ENCODE data around the gene SHPK.
A peak's percentile ranks its signal among the peaks of the same experiment; 100 is the strongest.

Gene SHPK

GRCh38 chr17:3672571-3672970 lies 36.5 kb upstream of the SHPK start:
- Histone ChIP-seq H3K27me3 (no peaks in the 10 kb centered on the region), H3K27ac (no peak overlapping the region), H3K4me3 (no peak overlapping the region), H3K4me1 (peaks cover 6 to 13% (median 10%) of the 10 kb centered on the region in 4 donors), H3K9me3 (no peaks in the 10 kb centered on the region), H3K36me3 (peaks cover 0 to 12% (median 0%) of the 10 kb centered on the region in 3 donors)
- no peak for TF ChIP-seq CTCF (IDR thresholded peaks at IDR 0.05)
- DNase-seq = no peak
- intact Hi-C loops (cut with DNase I; ENCODE audit: low total_unique reads) = no loop called here

GRCh38 chr17:3669548-3669947 lies 33.5 kb upstream of the SHPK start:
- no peak for TF ChIP-seq CTCF (IDR thresholded peaks at IDR 0.05)
- Histone ChIP-seq H3K4me3 (peak overlapping the region; percentile 92 to 98), H3K27ac (peak overlapping the region; percentile 86 to 89), H3K27me3 (no peaks in the 10 kb centered on the region), H3K36me3 (peaks cover 6 to 17% (median 6%) of the 10 kb centered on the region in 3 donors), H3K4me1 (peaks cover 6 to 32% (median 28%) of the 10 kb centered on the region in 4 donors), H3K9me3 (no peaks in the 10 kb centered on the region)
- intact Hi-C loops (cut with DNase I; ENCODE audit: low total_unique reads) = loop anchor here (10.0 kb wide), 1 partner anchor 955 kb away; the partner anchor contains the start of gene CLUH
- DNase-seq = no peak

GRCh38 chr17:3669085-3669347 lies 33.0 kb upstream of the SHPK start:
- no peak for DNase-seq
- intact Hi-C loops (cut with DNase I; ENCODE audit: low total_unique reads) = loop anchor here (10.0 kb wide), 1 partner anchor 954 kb away; the partner anchor contains the start of gene CLUH
- Histone ChIP-seq H3K9me3 (no peaks in the 10 kb centered on the region), H3K4me1 (peaks cover 6 to 32% (median 28%) of the 10 kb centered on the region in 4 donors), H3K4me3 (peak overlapping the region; percentile 92 to 98), H3K27ac (peak overlapping the region; percentile 86 to 89), H3K27me3 (no peaks in the 10 kb centered on the region), H3K36me3 (peaks cover 11 to 22% (median 12%) of the 10 kb centered on the region in 3 donors)
- TF ChIP-seq CTCF (IDR thresholded peaks at IDR 0.05) = no peak

- no peak for TF ChIP-seq CTCF (IDR thresholded peaks at IDR 0.05)
- intact Hi-C loops (cut with DNase I; ENCODE audit: low total_unique reads) = loop anchor here (1.0 to 10.0 kb wide), 2 partner anchors 32 to 954 kb away; partner anchors contain the start of genes CLUH, CTNS and SHPK
- no peaks in the 10 kb centered on the region for H3K27me3 ChIP-seq
- DNase-seq = peak; percentile 99
- H3K4me1 ChIP-seq = peaks cover 6 to 32% (median 28%) of the 10 kb centered on the region in 4 donors
- peaks cover 16 to 27% (median 17%) of the 10 kb centered on the region in 3 donors for H3K36me3 ChIP-seq
- H3K4me3 ChIP-seq = peak within 1 kb of the TSS; percentile 92 to 98
- H3K27ac ChIP-seq = peak within 1 kb of the TSS; percentile 86 to 89
- H3K9me3 ChIP-seq = no peaks in the 10 kb centered on the region
Observed at GRCh38 chr17:3668279-3669084, 32.4 kb upstream of the SHPK start, which contains the start of the genes EMC6 and TAX1BP3. Gene EMC6 (plus strand): TSS chr17:3668812. CDS start chr17:3669147, 335 bp downstream. Gene TAX1BP3 (minus strand): TSS chr17:3668578. CDS start chr17:3668526, 52 bp downstream.

- no peaks in the 10 kb centered on the region for H3K9me3 ChIP-seq
- TF ChIP-seq CTCF (IDR thresholded peaks at IDR 0.05) = no peak
- peak; percentile 85 to 94 for DNase-seq
- H3K36me3 ChIP-seq = peaks cover 21 to 36% (median 26%) of the 10 kb centered on the region in 3 donors
- no peaks in the 10 kb centered on the region for H3K27me3 ChIP-seq
- intact Hi-C loops (cut with DNase I; ENCODE audit: low total_unique reads) = loop anchor here (1.0 to 10.0 kb wide), 2 partner anchors 31 to 953 kb away; partner anchors contain the start of genes CLUH, CTNS and SHPK
- peak overlapping the region; percentile 92 to 98 for H3K4me3 ChIP-seq
- peaks cover 6 to 32% (median 28%) of the 10 kb centered on the region in 4 donors for H3K4me1 ChIP-seq
- peak overlapping the region; percentile 86 to 89 for H3K27ac ChIP-seq
Observed at GRCh38 chr17:3667366-3668278, 31.6 kb upstream of the SHPK start.
